ENCODE measurements around the gene TUBG1. TPM values are rescaled to one million over a fixed set of nuclear protein-coding genes. Genes with fewer than 3 reads are reported as not detected.

Gene TUBG1
- total RNA-seq, 1 donor from 2014 or later, result 45.7 TPM

DNA sequence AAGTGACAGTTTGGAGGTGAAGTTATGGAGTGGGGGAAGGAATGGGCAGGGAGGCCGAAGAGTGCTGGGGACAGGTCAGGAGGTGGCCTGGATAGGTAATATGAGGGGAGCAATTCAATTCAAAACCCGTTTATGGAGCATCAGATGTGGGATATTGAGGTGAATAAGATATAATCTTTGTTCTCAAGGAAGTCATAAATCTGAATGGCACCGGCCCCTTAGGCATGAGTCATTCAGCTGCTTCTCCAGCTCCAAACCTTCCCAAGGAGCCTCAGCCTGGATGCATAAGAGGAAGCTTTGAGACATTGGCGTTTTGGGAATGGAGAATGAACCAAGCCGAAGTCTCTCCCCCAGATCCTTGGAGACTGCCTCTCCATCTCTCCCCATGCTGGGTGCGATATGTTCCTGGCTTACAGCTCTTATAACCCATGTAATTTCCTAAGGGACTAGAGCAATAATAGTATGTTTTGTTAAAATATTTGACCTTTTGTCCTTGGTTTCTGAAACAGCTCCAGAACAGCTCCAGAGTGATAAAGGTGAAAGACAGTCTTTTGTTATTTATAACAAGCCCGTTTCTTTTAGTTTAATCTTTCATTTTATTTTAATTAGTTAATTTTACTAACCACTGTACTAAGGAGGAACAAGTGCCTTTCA, 51.3 kb downstream of the TUBG1 start:
- no peaks in the 10 kb centered on the region for H3K9me3 Mint-ChIP-seq
- peaks cover 4% of the 10 kb centered on the region for H3K4me1 ChIP-seq
- H3K79me2 ChIP-seq (ENCODE audit: low read depth), result no peaks in the 10 kb centered on the region
- no peak overlapping the region for H3K9ac ChIP-seq
- no peaks in the 10 kb centered on the region for H3K27me3 ChIP-seq
- H3K4me3 ChIP-seq, result no peak overlapping the region
- H3K27ac ChIP-seq, result no peak overlapping the region
- TF ChIP-seq, protein P1, sequence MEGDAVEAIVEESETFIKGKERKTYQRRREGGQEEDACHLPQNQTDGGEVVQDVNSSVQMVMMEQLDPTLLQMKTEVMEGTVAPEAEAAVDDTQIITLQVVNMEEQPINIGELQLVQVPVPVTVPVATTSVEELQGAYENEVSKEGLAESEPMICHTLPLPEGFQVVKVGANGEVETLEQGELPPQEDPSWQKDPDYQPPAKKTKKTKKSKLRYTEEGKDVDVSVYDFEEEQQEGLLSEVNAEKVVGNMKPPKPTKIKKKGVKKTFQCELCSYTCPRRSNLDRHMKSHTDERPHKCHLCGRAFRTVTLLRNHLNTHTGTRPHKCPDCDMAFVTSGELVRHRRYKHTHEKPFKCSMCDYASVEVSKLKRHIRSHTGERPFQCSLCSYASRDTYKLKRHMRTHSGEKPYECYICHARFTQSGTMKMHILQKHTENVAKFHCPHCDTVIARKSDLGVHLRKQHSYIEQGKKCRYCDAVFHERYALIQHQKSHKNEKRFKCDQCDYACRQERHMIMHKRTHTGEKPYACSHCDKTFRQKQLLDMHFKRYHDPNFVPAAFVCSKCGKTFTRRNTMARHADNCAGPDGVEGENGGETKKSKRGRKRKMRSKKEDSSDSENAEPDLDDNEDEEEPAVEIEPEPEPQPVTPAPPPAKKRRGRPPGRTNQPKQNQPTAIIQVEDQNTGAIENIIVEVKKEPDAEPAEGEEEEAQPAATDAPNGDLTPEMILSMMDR (IDR thresholded peaks at IDR 0.05), result no peak
- no peak for TF ChIP-seq EZH2 (IDR thresholded peaks at IDR 0.05)
- TF ChIP-seq EZH2phosphoT487 (IDR thresholded peaks at IDR 0.05), result no peak
- peaks cover 4% of the 10 kb centered on the region for H3F3A ChIP-seq (ENCODE audit: low read depth)
- no peak for DNase-seq (ENCODE audit: low spot score)
- H3K9me3 ChIP-seq (ENCODE audit: low read depth), result no peaks in the 10 kb centered on the region
- H3K36me3 ChIP-seq, result no peaks in the 10 kb centered on the region
- no peak overlapping the region for H2AFZ ChIP-seq (replicated peaks)
- H3K27me3 Mint-ChIP-seq (ENCODE audit: insufficient read depth, low read depth), result peaks cover 3% of the 10 kb centered on the region
- H3K27ac Mint-ChIP-seq, result no peak overlapping the region
- H4K20me1 ChIP-seq (ENCODE audit: low read depth), result peaks cover 4% of the 10 kb centered on the region
- no peak overlapping the region for H3K4me2 ChIP-seq
- peaks cover 18% of the 10 kb centered on the region for H3K36me3 Mint-ChIP-seq
- peaks cover 14% of the 10 kb centered on the region for H3K4me1 Mint-ChIP-seq
- H3K4me3 Mint-ChIP-seq, result peak overlapping the region; percentile 81

Other genes starting within 250 kb of the TUBG1 start
- 54.9 and 56.2 TPM in 2 replicates for gene STAT3, start 221.2 kb upstream of the TUBG1 start, total RNA-seq (ENCODE audit: low replicate concordance)
- 5.5 and 14.0 TPM in 2 replicates for gene CAVIN1, start 186.4 kb upstream of the TUBG1 start, total RNA-seq (ENCODE audit: low replicate concordance)
- gene ATP6V0A1, start 150.8 kb upstream of the TUBG1 start, total RNA-seq (ENCODE audit: low replicate concordance), result 30.9 and 40.4 TPM in 2 replicates
- gene NAGLU, start 73.4 kb upstream of the TUBG1 start, total RNA-seq (ENCODE audit: low replicate concordance), result 6.2 and 24.7 TPM in 2 replicates
- 2.2 and 2.6 TPM in 2 replicates for gene HSD17B1, start 56.8 kb upstream of the TUBG1 start, total RNA-seq (ENCODE audit: low replicate concordance)
- 6.1 and 21.6 TPM in 2 replicates for gene COASY, start 47.5 kb upstream of the TUBG1 start, total RNA-seq (ENCODE audit: low replicate concordance)
- 15.8 and 21.3 TPM in 2 replicates for gene MLX, start 42.6 kb upstream of the TUBG1 start, total RNA-seq (ENCODE audit: low replicate concordance)
- gene PSMC3IP, start 32.0 kb upstream of the TUBG1 start, total RNA-seq (ENCODE audit: low replicate concordance), result 22.8 and 23.7 TPM in 2 replicates
- gene RETREG3, start 309 bp upstream of the TUBG1 start, total RNA-seq (ENCODE audit: low replicate concordance), result 23.6 and 38.3 TPM in 2 replicates
- gene TUBG2, start 49.6 kb downstream of the TUBG1 start, total RNA-seq (ENCODE audit: low replicate concordance), result 12.8 and 19.6 TPM in 2 replicates
- gene PLEKHH3, start 67.3 kb downstream of the TUBG1 start, total RNA-seq (ENCODE audit: low replicate concordance), result 3.4 and 22.8 TPM in 2 replicates
- 1.6 TPM in 1 of 2 replicates, not detected in the other for gene CCR10, start 72.2 kb downstream of the TUBG1 start, total RNA-seq (ENCODE audit: low replicate concordance)
- 15.1 and 29.7 TPM in 2 replicates for gene CNTNAP1, start 72.8 kb downstream of the TUBG1 start, total RNA-seq (ENCODE audit: low replicate concordance)
- 47.1 and 48.5 TPM in 2 replicates for gene EZH1, start 135.4 kb downstream of the TUBG1 start, total RNA-seq (ENCODE audit: low replicate concordance)
- 0.51 and 5.8 TPM in 2 replicates for gene RAMP2, start 151.5 kb downstream of the TUBG1 start, total RNA-seq (ENCODE audit: low replicate concordance)
- gene VPS25, start 163.8 kb downstream of the TUBG1 start, total RNA-seq (ENCODE audit: low replicate concordance), result 77.5 and 114 TPM in 2 replicates
- gene WNK4, start 170.9 kb downstream of the TUBG1 start, total RNA-seq (ENCODE audit: low replicate concordance), result 0.12 TPM in 1 of 2 replicates, not detected in the other
- 61.2 and 74.5 TPM in 2 replicates for gene COA3, start 189.0 kb downstream of the TUBG1 start, total RNA-seq (ENCODE audit: low replicate concordance)
- 0.06 TPM in 1 of 2 replicates, not detected in the other for gene CNTD1, start 189.2 kb downstream of the TUBG1 start, total RNA-seq (ENCODE audit: low replicate concordance)
- gene BECN1, start 214.6 kb downstream of the TUBG1 start, total RNA-seq (ENCODE audit: low replicate concordance), result 42.1 and 54.3 TPM in 2 replicates
- 106 and 108 TPM in 2 replicates for gene PSME3, start 223.7 kb downstream of the TUBG1 start, total RNA-seq (ENCODE audit: low replicate concordance)
- 1.2 and 2.1 TPM in 2 replicates for gene AOC2, start 234.9 kb downstream of the TUBG1 start, total RNA-seq (ENCODE audit: low replicate concordance)
- gene AOC3, start 241.5 kb downstream of the TUBG1 start, total RNA-seq (ENCODE audit: low replicate concordance), result 0.90 TPM in 1 of 2 replicates, not detected in the other